SK-N-MC (cell line): ENCODE measurements around the gene DRG1.

Source experiments
- DNase-seq: peaks from one replicate; pipeline ENCODE4 v3.0.0-alpha.2; 2011; ENCODE audit warnings: low read depth, low spot score
- H3K27ac ChIP-seq: fragments of 200-600 bp; sonication (generic); 2 replicates; pipeline ENCODE4 v1.5.1; 2016; ENCODE audit warnings: mixed run types
- H3K36me3 ChIP-seq: fragments of 200-600 bp; sonication (generic); 2 replicates; pipeline ENCODE4 v1.6.1; 2017; ENCODE audit warnings: antibody characterized with exemption, low read length, mixed read lengths; ENCODE audit not compliant: insufficient read depth
- H3K4me3 ChIP-seq: fragments of 200-600 bp; sonication (generic); 2 replicates; pipeline ENCODE4 v1.5.1; 2016
- H3K9ac ChIP-seq: fragments of 200-600 bp; sonication (generic); 2 replicates; pipeline ENCODE4 v1.8.0; 2017; ENCODE audit warnings: mixed run types, mixed read lengths; ENCODE audit not compliant: insufficient read length
- H3K9me3 ChIP-seq: fragments of 200-600 bp; sonication (generic); 2 replicates; pipeline ENCODE4 v1.6.1; 2017; ENCODE audit warnings: low read depth, mild to moderate bottlenecking, antibody characterized with exemption, low read length, moderate library complexity, mixed read lengths
- EZH2 ChIP-seq: fragments of 200-600 bp; sonication (generic); IDR thresholded peaks from one replicate; pipeline ENCODE4 v1.6.1; 2017; ENCODE audit warnings: antibody characterized with exemption
- FOXP2 ChIP-seq: optimal IDR thresholded peaks from 2 replicates; pipeline ENCODE3; 2011; ENCODE audit warnings: mild to moderate bottlenecking, moderate library complexity; ENCODE audit not compliant: insufficient read depth; ENCODE audit errors: extremely low read length, control extremely low read depth
- POLR2AphosphoS5 ChIP-seq: IDR thresholded peaks from 2 replicates; pipeline ENCODE4 v1.6.1; 2012; ENCODE audit warnings: mild to moderate bottlenecking, low read depth, low read length, borderline replicate concordance

Gene DRG1

GRCh38 chr22:31399211-31400022 lies at the start of gene DRG1:
Gene DRG1 (plus strand): TSS chr22:31399604. CDS start chr22:31399684, 80 bp downstream.
- peak; percentile 75 for DNase-seq
- no peaks in the 10 kb centered on the region for H3K9me3 ChIP-seq
- H3K36me3 ChIP-seq, result peaks cover 32% of the 10 kb centered on the region
- peak within 1 kb of the TSS; percentile 100 for H3K9ac ChIP-seq
- TF ChIP-seq EZH2, result no peak
- TF ChIP-seq FOXP2, result peak; percentile 7
- peak; percentile 95 for TF ChIP-seq POLR2AphosphoS5
- peak within 1 kb of the TSS; percentile 99 for H3K4me3 ChIP-seq
- peak within 1 kb of the TSS; percentile 84 for H3K27ac ChIP-seq

- H3K36me3 ChIP-seq, result peaks cover 1% of the 10 kb centered on the region; the same call in 1 of the 2 replicates
- H3K27ac ChIP-seq, result no peak overlapping the region
- no peak for DNase-seq
- TF ChIP-seq EZH2, result no peak
- TF ChIP-seq POLR2AphosphoS5, result no peak
- TF ChIP-seq FOXP2, result no peak
- H3K9ac ChIP-seq, result no peak overlapping the region
- H3K4me3 ChIP-seq, result no peak overlapping the region
- H3K9me3 ChIP-seq, result no peaks in the 10 kb centered on the region
Observed at GRCh38 chr22:31349960-31350359, 49.4 kb upstream of the DRG1 start.

- H3K9ac ChIP-seq, result no peak overlapping the region
- H3K36me3 ChIP-seq, result no peaks in the 10 kb centered on the region
- no peak for TF ChIP-seq FOXP2
- TF ChIP-seq POLR2AphosphoS5, result no peak
- no peak for TF ChIP-seq EZH2
- no peak overlapping the region for H3K4me3 ChIP-seq
- H3K9me3 ChIP-seq, result no peaks in the 10 kb centered on the region
- H3K27ac ChIP-seq, result no peak overlapping the region
- no peak for DNase-seq
Observed at GRCh38 chr22:31350410-31350863, 49.0 kb upstream of the DRG1 start.

- no peaks in the 10 kb centered on the region for H3K9me3 ChIP-seq
- H3K4me3 ChIP-seq, result no peak overlapping the region
- TF ChIP-seq POLR2AphosphoS5 (no peak), EZH2 (no peak), FOXP2 (no peak)
- no peak overlapping the region for H3K9ac ChIP-seq
- no peaks in the 10 kb centered on the region for H3K36me3 ChIP-seq
- DNase-seq, result no peak
- no peak overlapping the region for H3K27ac ChIP-seq
Observed at GRCh38 chr22:31354515-31354914, 44.9 kb upstream of the DRG1 start.

GRCh38 chr22:31360029-31360428 lies 39.4 kb upstream of the DRG1 start:
- no peaks in the 10 kb centered on the region for H3K9me3 ChIP-seq

GRCh38 chr22:31361743-31362142 lies 37.7 kb upstream of the DRG1 start:
- no peaks in the 10 kb centered on the region for H3K36me3 ChIP-seq
- H3K9ac ChIP-seq, result no peak overlapping the region
- TF ChIP-seq FOXP2 (no peak), EZH2 (no peak), POLR2AphosphoS5 (no peak)
- H3K27ac ChIP-seq, result no peak overlapping the region
- no peaks in the 10 kb centered on the region for H3K9me3 ChIP-seq
- no peak overlapping the region for H3K4me3 ChIP-seq
- DNase-seq, result no peak

More at GRCh38 chr22:31360029-31360428, 39.4 kb upstream of the DRG1 start:
- TF ChIP-seq EZH2, result no peak
- no peak for TF ChIP-seq FOXP2
- TF ChIP-seq POLR2AphosphoS5, result no peak
- Histone ChIP-seq H3K27ac (peak overlapping the region; percentile 48; the same call in 1 of the 2 replicates), H3K4me3 (no peak overlapping the region), H3K36me3 (no peaks in the 10 kb centered on the region), H3K9ac (no peak overlapping the region)
- no peak for DNase-seq

GRCh38 chr22:31363885-31364465 lies 35.4 kb upstream of the DRG1 start:
- TF ChIP-seq EZH2, result no peak
- no peak for TF ChIP-seq POLR2AphosphoS5
- no peak for TF ChIP-seq FOXP2
- Histone ChIP-seq H3K4me3 (no peak overlapping the region), H3K9ac (no peak overlapping the region), H3K9me3 (no peaks in the 10 kb centered on the region), H3K36me3 (no peaks in the 10 kb centered on the region), H3K27ac (no peak overlapping the region)
- no peak for DNase-seq

- no peak for DNase-seq
- H3K9me3 ChIP-seq, result no peaks in the 10 kb centered on the region
- TF ChIP-seq POLR2AphosphoS5 (no peak), EZH2 (no peak), FOXP2 (no peak)
- no peaks in the 10 kb centered on the region for H3K36me3 ChIP-seq
- H3K27ac ChIP-seq, result no peak overlapping the region
- no peak overlapping the region for H3K4me3 ChIP-seq
- H3K9ac ChIP-seq, result no peak overlapping the region
Observed at GRCh38 chr22:31367426-31367825, 32.0 kb upstream of the DRG1 start.

- Histone ChIP-seq H3K4me3 (no peak overlapping the region), H3K9ac (no peak overlapping the region), H3K9me3 (no peaks in the 10 kb centered on the region), H3K27ac (no peak overlapping the region), H3K36me3 (no peaks in the 10 kb centered on the region)
- TF ChIP-seq EZH2, result no peak
- no peak for TF ChIP-seq FOXP2
- TF ChIP-seq POLR2AphosphoS5, result no peak
- DNase-seq, result no peak
Observed at GRCh38 chr22:31377612-31378011, 21.8 kb upstream of the DRG1 start.
